ENCODE results near the gene WNK1.

Gene WNK1

GRCh38 chr12:896031-896430 is 143.7 kb downstream of the WNK1 start:
- Histone ChIP-seq H3K9me3 (no peaks in the 10 kb centered on the region), H3K4me1 (no peaks in the 10 kb centered on the region), H3K27me3 (ENCODE audit: low read depth) (no peaks in the 10 kb centered on the region), H3K4me3 (no peak overlapping the region), H3K36me3 (replicated peaks) (peaks cover 64% of the 10 kb centered on the region)
- in situ Hi-C loops (cut with MboI; ENCODE audit: low sequenced_read_pairs): no loop called here
- no peak for DNase-seq (ENCODE audit: low spot score in 2 of 2)

- no peaks in the 10 kb centered on the region for H3K9me3 ChIP-seq
- no peaks in the 10 kb centered on the region for H3K27me3 ChIP-seq (ENCODE audit: low read depth)
- in situ Hi-C loops (cut with MboI; ENCODE audit: low sequenced_read_pairs): no loop called here
- DNase-seq (ENCODE audit: low spot score in 2 of 2): no peak
- no peaks in the 10 kb centered on the region for H3K4me1 ChIP-seq
- H3K36me3 ChIP-seq (replicated peaks): peaks cover 72% of the 10 kb centered on the region
- no peak overlapping the region for H3K4me3 ChIP-seq
Observed at GRCh38 chr12:897386-897785, 145.0 kb downstream of the WNK1 start.

- H3K27me3 ChIP-seq (ENCODE audit: low read depth): no peaks in the 10 kb centered on the region
- H3K36me3 ChIP-seq (replicated peaks): peaks cover 61% of the 10 kb centered on the region
- DNase-seq (ENCODE audit: low spot score in 2 of 2): no peak
- no peaks in the 10 kb centered on the region for H3K4me1 ChIP-seq
- no peak overlapping the region for H3K4me3 ChIP-seq
- in situ Hi-C loops (cut with MboI; ENCODE audit: low sequenced_read_pairs): no loop called here
- H3K9me3 ChIP-seq: no peaks in the 10 kb centered on the region
Observed at GRCh38 chr12:902581-902980, 150.2 kb downstream of the WNK1 start.

GRCh38 chr12:903055-903454 is 150.7 kb downstream of the WNK1 start:
- no peaks in the 10 kb centered on the region for H3K4me1 ChIP-seq
- H3K36me3 ChIP-seq (replicated peaks): peaks cover 60% of the 10 kb centered on the region
- H3K4me3 ChIP-seq: no peak overlapping the region
- no peaks in the 10 kb centered on the region for H3K27me3 ChIP-seq (ENCODE audit: low read depth)
- no peak for DNase-seq (ENCODE audit: low spot score in 2 of 2)
- in situ Hi-C loops (cut with MboI; ENCODE audit: low sequenced_read_pairs): no loop called here
- H3K9me3 ChIP-seq: no peaks in the 10 kb centered on the region

GRCh38 chr12:904010-904414 is 151.6 kb downstream of the WNK1 start:
- peaks cover 60% of the 10 kb centered on the region for H3K36me3 ChIP-seq (replicated peaks)

GRCh38 chr12:905261-906031 is 153.1 kb downstream of the WNK1 start:
- Histone ChIP-seq H3K4me1 (no peaks in the 10 kb centered on the region), H3K4me3 (no peak overlapping the region), H3K36me3 (replicated peaks) (peaks cover 64% of the 10 kb centered on the region), H3K27me3 (ENCODE audit: low read depth) (no peaks in the 10 kb centered on the region), H3K9me3 (no peaks in the 10 kb centered on the region)
- in situ Hi-C loops (cut with MboI; ENCODE audit: low sequenced_read_pairs): no loop called here
- DNase-seq (ENCODE audit: low spot score in 2 of 2): no peak

More at GRCh38 chr12:904010-904414, 151.6 kb downstream of the WNK1 start:
- DNase-seq (ENCODE audit: low spot score in 2 of 2): no peak
- in situ Hi-C loops (cut with MboI; ENCODE audit: low sequenced_read_pairs): no loop called here
- no peaks in the 10 kb centered on the region for H3K27me3 ChIP-seq (ENCODE audit: low read depth)
- no peaks in the 10 kb centered on the region for H3K4me1 ChIP-seq
- no peak overlapping the region for H3K4me3 ChIP-seq
- H3K9me3 ChIP-seq: no peaks in the 10 kb centered on the region

- no peaks in the 10 kb centered on the region for H3K4me1 ChIP-seq
- no peak for DNase-seq (ENCODE audit: low spot score in 2 of 2)
- H3K27me3 ChIP-seq (ENCODE audit: low read depth): no peaks in the 10 kb centered on the region
- no peaks in the 10 kb centered on the region for H3K9me3 ChIP-seq
- in situ Hi-C loops (cut with MboI; ENCODE audit: low sequenced_read_pairs): no loop called here
- peaks cover 64% of the 10 kb centered on the region for H3K36me3 ChIP-seq (replicated peaks)
- H3K4me3 ChIP-seq: no peak overlapping the region
Observed at GRCh38 chr12:906062-906585, 153.7 kb downstream of the WNK1 start.

GRCh38 chr12:907413-908185 is 155.2 kb downstream of the WNK1 start:
- H3K4me1 ChIP-seq: peaks cover under 1% of the 10 kb centered on the region; the same call in 1 of the 2 replicates
- no peaks in the 10 kb centered on the region for H3K9me3 ChIP-seq
- in situ Hi-C loops (cut with MboI; ENCODE audit: low sequenced_read_pairs): no loop called here
- H3K4me3 ChIP-seq: no peak overlapping the region
- H3K36me3 ChIP-seq (replicated peaks): peaks cover 64% of the 10 kb centered on the region
- no peaks in the 10 kb centered on the region for H3K27me3 ChIP-seq (ENCODE audit: low read depth)
- no peak for DNase-seq (ENCODE audit: low spot score in 2 of 2)

GRCh38 chr12:909861-910260 is 157.5 kb downstream of the WNK1 start:
- no peaks in the 10 kb centered on the region for H3K9me3 ChIP-seq
- in situ Hi-C loops (cut with MboI; ENCODE audit: low sequenced_read_pairs): no loop called here
- DNase-seq (ENCODE audit: low spot score in 2 of 2): no peak
- no peak overlapping the region for H3K4me3 ChIP-seq
- no peaks in the 10 kb centered on the region for H3K27me3 ChIP-seq (ENCODE audit: low read depth)
- peaks cover 6% of the 10 kb centered on the region; the same call in 1 of the 2 replicates for H3K4me1 ChIP-seq
- H3K36me3 ChIP-seq (replicated peaks): peaks cover 66% of the 10 kb centered on the region

GRCh38 chr12:910416-910815 is 158.0 kb downstream of the WNK1 start:
- Histone ChIP-seq H3K4me1 (peaks cover 9% of the 10 kb centered on the region; the same call in 1 of the 2 replicates), H3K36me3 (replicated peaks) (peaks cover 68% of the 10 kb centered on the region), H3K27me3 (ENCODE audit: low read depth) (no peaks in the 10 kb centered on the region), H3K4me3 (no peak overlapping the region), H3K9me3 (no peaks in the 10 kb centered on the region)
- no peak for DNase-seq (ENCODE audit: low spot score in 2 of 2)
- in situ Hi-C loops (cut with MboI; ENCODE audit: low sequenced_read_pairs): no loop called here

GRCh38 chr12:911191-911826 is 158.9 kb downstream of the WNK1 start:
- peaks cover 9% of the 10 kb centered on the region; the same call in 1 of the 2 replicates for H3K4me1 ChIP-seq
- no peak overlapping the region for H3K4me3 ChIP-seq
- no peaks in the 10 kb centered on the region for H3K9me3 ChIP-seq
- H3K36me3 ChIP-seq (replicated peaks): peaks cover 74% of the 10 kb centered on the region
- no peaks in the 10 kb centered on the region for H3K27me3 ChIP-seq (ENCODE audit: low read depth)
- in situ Hi-C loops (cut with MboI; ENCODE audit: low sequenced_read_pairs): no loop called here
- no peak for DNase-seq (ENCODE audit: low spot score in 2 of 2)

- no peaks in the 10 kb centered on the region for H3K9me3 ChIP-seq
- in situ Hi-C loops (cut with MboI; ENCODE audit: low sequenced_read_pairs): no loop called here
- H3K4me3 ChIP-seq: no peak overlapping the region
- peaks cover 9% of the 10 kb centered on the region; the same call in 1 of the 2 replicates for H3K4me1 ChIP-seq
- peak; percentile 37 to 53 for DNase-seq (ENCODE audit: low spot score in 2 of 2)
- H3K36me3 ChIP-seq (replicated peaks): peaks cover 79% of the 10 kb centered on the region
- H3K27me3 ChIP-seq (ENCODE audit: low read depth): no peaks in the 10 kb centered on the region
Observed at GRCh38 chr12:912466-913235, 160.3 kb downstream of the WNK1 start.

Measured in HAP-1 (cell line).